Type B pancreatic cell (in vitro differentiated cells): ENCODE results near the gene HOXA4. TPM values are rescaled to one million over a fixed set of nuclear protein-coding genes. Genes with fewer than 3 reads are reported as not detected.

Experiments
- DNase-seq: peaks from one replicate; pipeline ENCODE4 v3.0.0; 2021; ENCODE audit warnings: mixed read lengths; ENCODE audit not compliant: unreplicated experiment; ENCODE audit errors: extremely low spot score
- H3K27ac Mint-ChIP-seq: 2 replicates; pipeline ENCODE4 v1.8.0; 2021; ENCODE audit warnings: mild to moderate bottlenecking, mixed read lengths
- H3K27me3 Mint-ChIP-seq: 2 replicates; pipeline ENCODE4 v1.8.0; 2021; ENCODE audit warnings: mixed read lengths
- H3K36me3 Mint-ChIP-seq: 2 replicates; pipeline ENCODE4 v1.8.0; 2021; ENCODE audit warnings: mixed read lengths
- H3K4me1 Mint-ChIP-seq: one replicate; pipeline ENCODE4 v1.8.0; 2021; ENCODE audit warnings: mixed read lengths; ENCODE audit not compliant: unreplicated experiment
- H3K4me3 Mint-ChIP-seq: 2 replicates; pipeline ENCODE4 v1.8.0; 2021; ENCODE audit warnings: mild to moderate bottlenecking, mixed read lengths
- H3K9me3 Mint-ChIP-seq: 2 replicates; pipeline ENCODE4 v1.8.0; 2021; ENCODE audit warnings: mixed read lengths
- total RNA-seq: library from RNA; stranded (reverse); gene quantifications from 2 replicates; pipeline ENCODE4 v1.2.1, GENCODE V29; 2021; ENCODE audit warnings: low replicate concordance
- TF ChIP-seq, protein P1 (sequence below): fragments of 200-600 bp; sonication (generic); conservative IDR thresholded peaks from 2 replicates; pipeline ENCODE4 v1.5.0; 2021; ENCODE audit warnings: antibody characterized with exemption, mild to moderate bottlenecking

The HOXA4 gene
- total RNA-seq, 1 donor from 2014 or later, result 28.5 TPM

DNA sequence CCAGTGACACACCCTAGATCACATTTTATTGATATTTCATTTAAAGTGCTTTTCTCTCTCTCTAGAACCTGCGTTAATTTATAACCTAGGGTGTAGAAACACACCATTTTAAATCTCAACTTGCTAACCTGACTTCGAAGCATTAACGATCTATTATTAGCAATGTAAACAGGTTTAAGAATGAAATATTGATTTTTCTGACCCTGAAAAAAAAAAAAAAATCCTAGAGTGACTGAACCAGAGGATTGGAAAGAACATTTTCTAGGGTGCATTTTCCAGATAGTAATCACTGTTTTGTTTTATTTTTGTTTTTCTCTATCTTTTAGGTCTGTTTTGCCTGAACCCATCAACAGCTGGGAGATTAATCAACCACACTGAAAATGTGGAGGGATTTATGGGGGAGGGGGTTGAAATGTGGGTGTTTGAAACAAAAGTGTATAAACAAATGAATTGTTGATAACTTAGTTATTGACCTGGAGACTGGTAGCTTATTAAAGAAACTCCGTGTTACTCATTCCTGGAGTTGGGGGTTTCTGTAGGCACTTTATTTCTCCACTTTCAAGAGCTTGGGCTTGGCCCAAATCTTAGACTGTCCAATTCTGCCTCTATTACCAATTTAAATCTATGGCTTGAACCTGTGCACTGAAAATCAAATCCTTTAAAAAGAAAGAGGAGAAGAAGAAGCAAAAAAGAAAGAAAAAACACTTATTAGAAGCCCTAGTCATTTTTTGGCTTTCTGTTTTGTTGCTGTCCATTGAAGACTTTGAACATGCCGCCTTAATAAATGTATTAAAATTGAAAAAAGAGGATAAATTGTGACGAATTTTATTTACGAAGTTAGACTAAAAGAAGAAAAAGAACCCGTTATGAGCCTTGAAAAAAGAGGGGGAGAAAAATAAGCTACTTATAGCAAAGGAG lies 30.8 kb downstream of the HOXA4 start:
- Mint-ChIP-seq H3K9me3 (no peaks in the 10 kb centered on the region), H3K27me3 (peaks cover 66% of the 10 kb centered on the region), H3K4me3 (peak overlapping the region; percentile 97), H3K4me1 (peaks cover 51% of the 10 kb centered on the region), H3K36me3 (peaks cover 43% of the 10 kb centered on the region), H3K27ac (peak overlapping the region; percentile 97)
- TF ChIP-seq, protein P1, sequence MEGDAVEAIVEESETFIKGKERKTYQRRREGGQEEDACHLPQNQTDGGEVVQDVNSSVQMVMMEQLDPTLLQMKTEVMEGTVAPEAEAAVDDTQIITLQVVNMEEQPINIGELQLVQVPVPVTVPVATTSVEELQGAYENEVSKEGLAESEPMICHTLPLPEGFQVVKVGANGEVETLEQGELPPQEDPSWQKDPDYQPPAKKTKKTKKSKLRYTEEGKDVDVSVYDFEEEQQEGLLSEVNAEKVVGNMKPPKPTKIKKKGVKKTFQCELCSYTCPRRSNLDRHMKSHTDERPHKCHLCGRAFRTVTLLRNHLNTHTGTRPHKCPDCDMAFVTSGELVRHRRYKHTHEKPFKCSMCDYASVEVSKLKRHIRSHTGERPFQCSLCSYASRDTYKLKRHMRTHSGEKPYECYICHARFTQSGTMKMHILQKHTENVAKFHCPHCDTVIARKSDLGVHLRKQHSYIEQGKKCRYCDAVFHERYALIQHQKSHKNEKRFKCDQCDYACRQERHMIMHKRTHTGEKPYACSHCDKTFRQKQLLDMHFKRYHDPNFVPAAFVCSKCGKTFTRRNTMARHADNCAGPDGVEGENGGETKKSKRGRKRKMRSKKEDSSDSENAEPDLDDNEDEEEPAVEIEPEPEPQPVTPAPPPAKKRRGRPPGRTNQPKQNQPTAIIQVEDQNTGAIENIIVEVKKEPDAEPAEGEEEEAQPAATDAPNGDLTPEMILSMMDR, result no peak
- DNase-seq, result no peak

DNA sequence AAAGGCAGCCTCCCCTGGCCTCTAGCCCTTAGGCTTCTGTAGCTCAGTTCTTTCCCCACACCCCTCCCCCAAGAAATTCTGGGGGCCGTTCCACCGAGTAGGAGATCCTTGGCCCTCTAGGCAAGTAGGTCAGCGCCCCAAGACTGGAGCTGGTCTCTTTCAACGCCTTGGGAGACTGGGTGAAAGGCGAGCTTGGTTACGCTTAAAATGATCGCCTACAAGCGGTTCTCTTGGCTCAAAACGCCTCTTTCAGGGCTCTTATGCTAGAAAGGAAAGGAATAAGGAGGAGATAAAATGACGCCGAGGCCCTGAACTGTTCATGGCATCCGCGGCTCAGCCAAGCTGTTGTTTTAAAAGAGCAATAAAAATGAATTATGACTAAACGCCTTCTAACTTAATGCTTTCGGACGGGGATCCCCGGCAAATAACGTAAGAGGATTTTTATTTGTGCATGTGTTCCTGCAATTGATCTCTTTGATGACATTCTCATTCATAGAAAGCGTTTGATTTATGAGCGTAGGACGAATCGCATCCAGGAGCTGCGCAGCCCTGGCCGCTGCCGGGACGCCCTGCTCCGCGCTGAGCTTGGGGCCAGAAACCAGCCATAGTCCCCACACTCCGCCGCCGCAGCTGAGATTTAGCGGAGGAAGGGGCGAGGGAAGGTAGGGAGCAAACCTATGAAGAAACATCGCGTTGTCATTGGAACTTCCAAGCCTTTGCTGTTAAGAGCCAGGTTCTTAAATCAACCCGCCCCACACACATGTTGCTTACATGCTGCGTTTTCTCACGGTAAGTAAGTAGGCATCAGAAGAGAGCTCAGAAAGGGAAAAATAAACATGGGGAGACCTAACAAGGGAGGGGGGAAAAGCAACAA lies 31.7 kb downstream of the HOXA4 start:
- Mint-ChIP-seq H3K4me1 (peaks cover 50% of the 10 kb centered on the region), H3K9me3 (no peaks in the 10 kb centered on the region), H3K36me3 (peaks cover 43% of the 10 kb centered on the region), H3K27ac (peak overlapping the region; percentile 97), H3K4me3 (peak overlapping the region; percentile 97), H3K27me3 (peaks cover 67% of the 10 kb centered on the region)
- DNase-seq, result no peak
- TF ChIP-seq, protein P1, result no peak

DNA sequence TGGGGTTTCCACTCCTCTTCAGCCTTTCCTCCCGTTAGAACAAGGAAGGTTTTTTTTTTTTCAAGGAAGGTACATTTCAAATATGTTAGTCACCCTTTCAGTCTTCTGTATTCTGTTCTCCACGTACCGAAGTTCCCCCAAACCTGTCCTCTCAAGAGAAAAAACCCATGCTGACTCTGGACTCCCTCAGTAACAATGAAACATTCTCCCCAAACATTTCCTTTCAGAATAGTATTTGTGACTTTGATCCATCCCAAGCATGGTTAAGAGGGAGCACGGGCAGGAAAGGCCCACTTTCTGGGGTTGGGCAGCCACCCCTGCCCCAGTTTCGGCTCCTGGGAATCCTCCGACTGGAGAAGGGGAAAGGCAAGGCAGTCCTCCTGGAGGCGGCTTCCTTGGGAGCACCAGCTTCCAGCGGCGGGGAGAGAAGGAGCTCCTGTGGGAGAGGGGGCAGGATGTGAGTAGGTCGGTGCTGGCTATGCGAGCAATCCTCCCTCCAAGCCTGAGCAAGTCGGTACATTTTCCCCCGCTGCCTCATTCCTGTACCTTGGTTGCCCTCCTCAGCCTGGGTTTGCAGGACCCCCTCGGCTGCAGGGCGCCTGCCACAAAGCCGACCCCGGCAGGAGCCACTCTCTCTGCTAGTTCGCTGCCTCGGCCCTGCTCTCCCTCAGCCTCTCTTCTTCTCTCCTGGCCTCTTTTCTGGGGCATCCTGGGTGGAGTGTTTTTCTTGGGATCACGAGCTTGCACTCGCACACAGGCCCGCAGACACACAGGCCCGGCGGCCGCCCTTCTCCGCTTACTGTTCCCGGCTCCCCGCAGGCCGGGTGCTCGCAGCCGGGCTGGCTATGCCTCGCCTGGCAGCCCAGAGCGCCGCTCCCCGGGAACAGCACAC lies 32.6 kb downstream of the HOXA4 start:
- TF ChIP-seq, protein P1, result no peak
- no peak for DNase-seq
- H3K4me3 Mint-ChIP-seq, result peak overlapping the region; percentile 97
- peaks cover 65% of the 10 kb centered on the region for H3K27me3 Mint-ChIP-seq
- no peaks in the 10 kb centered on the region for H3K9me3 Mint-ChIP-seq
- H3K4me1 Mint-ChIP-seq, result peaks cover 49% of the 10 kb centered on the region
- H3K27ac Mint-ChIP-seq, result peak overlapping the region; percentile 97
- H3K36me3 Mint-ChIP-seq, result peaks cover 43% of the 10 kb centered on the region

DNA sequence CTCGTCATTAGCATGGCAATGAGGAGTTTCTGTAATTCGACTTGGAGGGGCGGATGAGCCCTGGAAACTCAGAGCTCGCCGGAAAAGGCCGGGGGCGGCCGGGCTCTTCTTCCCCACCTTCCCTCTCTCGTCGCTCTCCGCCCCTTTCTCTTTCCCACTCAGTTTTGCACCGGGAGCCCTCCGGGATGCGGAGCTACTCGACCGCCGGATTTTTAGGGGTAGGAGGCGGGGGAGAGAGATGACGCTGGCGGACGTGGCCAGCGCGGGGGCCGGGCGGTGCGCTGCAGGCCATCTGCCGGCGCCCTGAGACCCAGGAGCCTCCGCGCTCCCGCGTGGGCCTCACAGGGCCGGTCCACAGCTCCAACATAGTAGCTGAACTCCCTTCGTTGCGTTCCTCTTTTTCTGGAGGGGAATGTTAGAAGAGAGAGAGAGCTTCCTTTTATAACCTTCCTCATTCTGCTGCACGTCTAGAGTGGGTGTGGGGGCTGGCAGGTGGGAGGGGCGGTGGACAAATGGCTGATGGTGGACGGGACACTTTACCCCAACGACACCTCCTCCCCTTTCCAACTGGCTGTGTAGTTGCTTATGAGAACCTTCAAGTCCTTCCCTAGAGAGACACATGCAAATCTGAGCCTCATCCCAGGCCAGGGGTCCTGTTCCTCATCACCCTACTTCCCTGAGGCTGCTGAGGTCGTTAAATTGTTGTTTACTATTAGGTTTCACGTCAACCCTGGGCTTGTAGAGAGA lies 33.6 kb downstream of the HOXA4 start:
- Mint-ChIP-seq H3K4me3 (peak overlapping the region; percentile 97), H3K27me3 (peaks cover 63% of the 10 kb centered on the region), H3K9me3 (no peaks in the 10 kb centered on the region), H3K27ac (peak overlapping the region; percentile 97), H3K4me1 (peaks cover 50% of the 10 kb centered on the region), H3K36me3 (peaks cover 43% of the 10 kb centered on the region)
- DNase-seq, result no peak
- TF ChIP-seq, protein P1, result no peak
